Uterus (tissue), 2 donors: Measurements from ENCODE around the gene ADGRG4.

Experiments
- POLR2A ChIP-seq, 2 donors: fragments of 450-650 bp; IDR thresholded peaks; one replicate each; pipeline ENCODE4 v1.6.1; 2016; ENCODE audit warnings: antibody characterized with exemption in 2 of 2, mild to moderate bottlenecking in 1 of 2, moderate library complexity in 1 of 2
- TF ChIP-seq, protein P1 (sequence below), 4 experiments: fragments of 200-600 bp in 2 of 4; fragments of 450-650 bp in 2 of 4; sonication (generic) in 2 of 4; IDR thresholded peaks; one replicate each; pipeline ENCODE4 v1.5.1; 2016 to 2019; ENCODE audit warnings: antibody characterized with exemption in 4 of 4, mild to moderate bottlenecking in 2 of 4, moderate library complexity in 1 of 4

DNA sequence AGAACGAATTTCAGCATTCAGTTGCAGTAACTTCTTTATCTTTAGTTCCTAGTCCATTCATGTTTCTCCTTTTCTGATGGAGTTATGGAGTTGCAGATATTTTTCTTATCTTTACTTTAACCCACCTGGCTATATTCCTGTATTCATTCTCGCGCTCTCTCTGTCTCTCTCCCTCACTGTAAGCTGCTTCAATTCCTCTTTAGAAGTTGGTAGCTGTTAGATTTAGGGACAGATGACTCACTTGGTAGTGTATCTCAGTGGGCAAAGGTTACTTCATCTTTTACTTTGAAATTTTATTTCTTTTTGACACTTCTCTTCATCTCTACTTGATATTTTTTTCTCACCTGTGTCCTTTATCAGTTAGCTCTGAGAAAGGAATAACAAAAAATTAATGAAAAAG, 137.4 kb downstream of the ADGRG4 start:
- TF ChIP-seq, protein P1, sequence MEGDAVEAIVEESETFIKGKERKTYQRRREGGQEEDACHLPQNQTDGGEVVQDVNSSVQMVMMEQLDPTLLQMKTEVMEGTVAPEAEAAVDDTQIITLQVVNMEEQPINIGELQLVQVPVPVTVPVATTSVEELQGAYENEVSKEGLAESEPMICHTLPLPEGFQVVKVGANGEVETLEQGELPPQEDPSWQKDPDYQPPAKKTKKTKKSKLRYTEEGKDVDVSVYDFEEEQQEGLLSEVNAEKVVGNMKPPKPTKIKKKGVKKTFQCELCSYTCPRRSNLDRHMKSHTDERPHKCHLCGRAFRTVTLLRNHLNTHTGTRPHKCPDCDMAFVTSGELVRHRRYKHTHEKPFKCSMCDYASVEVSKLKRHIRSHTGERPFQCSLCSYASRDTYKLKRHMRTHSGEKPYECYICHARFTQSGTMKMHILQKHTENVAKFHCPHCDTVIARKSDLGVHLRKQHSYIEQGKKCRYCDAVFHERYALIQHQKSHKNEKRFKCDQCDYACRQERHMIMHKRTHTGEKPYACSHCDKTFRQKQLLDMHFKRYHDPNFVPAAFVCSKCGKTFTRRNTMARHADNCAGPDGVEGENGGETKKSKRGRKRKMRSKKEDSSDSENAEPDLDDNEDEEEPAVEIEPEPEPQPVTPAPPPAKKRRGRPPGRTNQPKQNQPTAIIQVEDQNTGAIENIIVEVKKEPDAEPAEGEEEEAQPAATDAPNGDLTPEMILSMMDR (IDR thresholded peaks at IDR 0.05) = no peak
- TF ChIP-seq POLR2A (IDR thresholded peaks at IDR 0.05) = no peak
